ENCODE data around the gene SWI5.

The SWI5 gene

GRCh38 chr9:128294142-128294541 is 18.1 kb downstream of the SWI5 start:
- no peak for TF ChIP-seq RAD21 (IDR thresholded peaks at IDR 0.05; ENCODE audit: low read depth)
- TF ChIP-seq CEBPB (IDR thresholded peaks at IDR 0.05), result no peak
- TF ChIP-seq TCF12 (IDR thresholded peaks at IDR 0.05; ENCODE audit: low read depth), result no peak
- TF ChIP-seq CREB1 (IDR thresholded peaks at IDR 0.05; ENCODE audit: low read depth), result no peak
- TF ChIP-seq USF1 (IDR thresholded peaks at IDR 0.05), result no peak
- TF ChIP-seq, protein P1, sequence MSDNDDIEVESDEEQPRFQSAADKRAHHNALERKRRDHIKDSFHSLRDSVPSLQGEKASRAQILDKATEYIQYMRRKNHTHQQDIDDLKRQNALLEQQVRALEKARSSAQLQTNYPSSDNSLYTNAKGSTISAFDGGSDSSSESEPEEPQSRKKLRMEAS (IDR thresholded peaks at IDR 0.05), result no peak
- TF ChIP-seq YY1 (IDR thresholded peaks at IDR 0.05; ENCODE audit: low read depth), result no peak
- TF ChIP-seq EP300 (IDR thresholded peaks at IDR 0.05; ENCODE audit: borderline replicate concordance), result no peak

GRCh38 chr9:128296340-128297220 is 20.5 kb downstream of the SWI5 start:
- TF ChIP-seq EP300 (IDR thresholded peaks at IDR 0.05; ENCODE audit: borderline replicate concordance) (no peak), RAD21 (IDR thresholded peaks at IDR 0.05; ENCODE audit: low read depth) (no peak), FOXM1 (IDR thresholded peaks at IDR 0.05; ENCODE audit: borderline replicate concordance, low read depth) (no peak), TEAD4 (IDR thresholded peaks at IDR 0.05) (no peak), CREB1 (IDR thresholded peaks at IDR 0.05; ENCODE audit: low read depth) (no peak), TCF12 (IDR thresholded peaks at IDR 0.05; ENCODE audit: low read depth) (no peak)
- TF ChIP-seq, protein P1 (IDR thresholded peaks at IDR 0.05), result no peak

DNA sequence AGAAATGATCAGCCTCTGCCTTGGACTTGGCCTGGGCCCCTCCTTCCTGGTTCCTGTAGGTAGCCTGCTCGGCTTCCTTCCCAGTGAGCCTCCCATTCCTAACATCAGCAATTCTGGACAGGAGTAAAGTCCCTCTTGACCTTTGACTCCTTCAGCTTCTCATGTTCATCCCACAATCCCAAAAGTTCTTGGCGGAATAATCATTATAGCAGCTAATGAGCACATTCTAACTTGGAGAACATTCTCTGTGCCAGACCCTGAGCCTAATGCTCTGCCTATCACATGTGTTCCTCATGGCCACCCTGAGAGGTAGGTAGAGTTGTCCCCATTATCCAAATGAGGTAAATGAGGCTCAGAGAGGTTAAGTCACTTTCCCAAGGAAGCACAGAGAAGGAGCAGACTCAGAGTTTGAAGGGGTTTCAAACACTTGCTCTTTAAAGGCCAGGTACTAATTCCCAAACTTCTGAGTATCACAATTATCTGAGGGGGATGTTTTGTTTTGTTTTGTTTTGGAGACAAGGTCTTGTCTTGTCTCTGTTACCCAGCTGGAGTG is 21.2 kb downstream of the SWI5 start:
- no peak for TF ChIP-seq ZBTB7A (IDR thresholded peaks at IDR 0.05; ENCODE audit: low read depth)
- TF ChIP-seq FOXM1 (IDR thresholded peaks at IDR 0.05; ENCODE audit: borderline replicate concordance, low read depth), result no peak
- no peak for TF ChIP-seq YY1 (IDR thresholded peaks at IDR 0.05; ENCODE audit: low read depth)
- TF ChIP-seq CEBPB (IDR thresholded peaks at IDR 0.05), result no peak
- TF ChIP-seq TAF1 (IDR thresholded peaks at IDR 0.05; ENCODE audit: low read depth), result no peak
- no peak for TF ChIP-seq EP300 (IDR thresholded peaks at IDR 0.05; ENCODE audit: borderline replicate concordance)
- TF ChIP-seq TEAD4 (IDR thresholded peaks at IDR 0.05), result no peak

DNA sequence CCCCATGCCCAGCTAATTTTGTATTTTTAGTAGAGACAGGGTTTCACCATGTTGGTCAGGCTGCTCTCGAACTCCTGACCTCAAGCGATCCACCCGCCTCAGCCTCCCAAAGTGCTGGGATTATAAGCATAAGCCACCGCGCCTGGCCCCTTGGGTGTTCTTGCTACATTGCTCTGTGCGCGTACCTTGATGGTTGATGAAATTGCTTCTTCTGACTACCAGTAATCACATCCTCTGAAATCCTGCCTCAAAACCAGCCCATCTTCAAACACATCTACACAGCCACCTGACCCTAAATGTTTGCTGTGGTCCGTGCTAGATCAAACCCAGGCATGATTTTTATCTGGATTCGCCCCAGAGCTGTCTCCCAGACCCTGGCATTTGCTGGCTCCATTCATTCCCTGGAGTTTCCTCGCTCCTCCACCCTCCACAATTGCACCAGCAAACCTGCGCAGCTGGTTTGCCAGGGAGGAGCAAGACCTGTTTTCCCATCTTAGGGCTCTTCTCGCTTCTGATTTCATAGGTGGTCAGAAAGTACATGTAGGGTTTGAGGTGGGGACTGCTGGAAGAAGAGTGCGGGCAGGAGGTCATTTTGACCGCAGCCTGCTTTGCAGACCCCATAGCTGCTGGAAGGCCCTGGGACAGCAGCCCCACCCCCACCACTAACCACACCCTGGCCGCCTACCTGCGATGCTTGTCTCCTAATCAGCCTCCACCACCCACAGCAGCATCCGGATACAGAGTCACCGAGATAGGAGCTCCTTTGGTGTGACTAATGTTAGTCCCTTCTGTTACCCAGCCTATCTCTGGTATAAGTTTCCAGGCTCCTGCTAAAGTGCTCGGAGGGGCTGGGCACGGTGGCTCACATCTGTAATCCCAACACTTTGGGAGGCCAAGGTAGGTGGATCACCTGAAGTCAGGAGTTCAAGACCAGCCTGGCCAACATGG is 22.7 kb downstream of the SWI5 start:
- no peak for TF ChIP-seq EP300 (IDR thresholded peaks at IDR 0.05; ENCODE audit: borderline replicate concordance)
- TF ChIP-seq TAF1 (IDR thresholded peaks at IDR 0.05; ENCODE audit: low read depth), result no peak
- TF ChIP-seq ZBTB7A (IDR thresholded peaks at IDR 0.05; ENCODE audit: low read depth), result no peak
- TF ChIP-seq RAD21 (IDR thresholded peaks at IDR 0.05; ENCODE audit: low read depth), result no peak
- TF ChIP-seq CREB1 (IDR thresholded peaks at IDR 0.05; ENCODE audit: low read depth), result no peak
- TF ChIP-seq NFIC (IDR thresholded peaks at IDR 0.05), result no peak
- no peak for TF ChIP-seq TEAD4 (IDR thresholded peaks at IDR 0.05)

DNA sequence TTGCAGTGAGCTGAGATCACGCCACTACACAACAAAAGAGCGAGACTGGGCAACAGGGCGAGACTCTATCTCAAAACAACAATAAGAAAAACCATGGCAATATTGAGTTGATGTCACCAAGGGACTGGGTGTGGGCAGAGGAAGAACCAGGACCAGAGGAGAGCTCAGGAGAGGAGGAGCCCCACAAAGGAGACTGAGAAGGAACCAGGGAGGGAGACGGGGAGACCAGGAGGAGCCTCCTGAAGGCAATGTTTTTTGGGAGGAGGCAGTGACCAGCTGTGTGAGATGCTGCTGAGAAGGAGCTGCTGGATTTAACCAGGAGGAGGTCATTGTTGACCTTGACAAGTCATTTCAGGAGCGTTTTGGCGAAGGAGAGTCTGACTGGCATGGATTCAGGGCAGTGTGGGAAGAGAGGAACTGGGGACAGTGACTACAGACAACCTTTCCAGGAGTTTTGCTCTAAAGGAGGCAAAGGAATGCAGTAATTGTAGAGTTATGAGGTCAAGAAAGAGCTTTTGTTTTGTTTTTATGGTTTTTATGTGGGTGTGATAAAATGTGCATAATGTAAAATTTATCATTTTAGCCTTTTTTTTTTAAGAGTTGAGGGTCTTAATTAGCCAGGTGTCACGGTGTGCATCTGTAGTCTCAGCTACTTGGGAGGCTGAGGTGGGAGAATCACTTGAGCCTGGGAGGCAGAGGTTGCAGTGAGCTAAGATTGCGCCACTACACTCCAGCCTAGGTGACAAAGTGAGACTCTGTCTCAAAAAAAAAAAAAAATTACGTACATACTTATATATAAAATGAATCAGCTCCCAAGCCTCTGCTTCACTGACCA is 28.3 kb downstream of the SWI5 start:
- TF ChIP-seq ZBTB7A (IDR thresholded peaks at IDR 0.05; ENCODE audit: low read depth) (no peak), NFIC (IDR thresholded peaks at IDR 0.05) (no peak), TAF1 (IDR thresholded peaks at IDR 0.05; ENCODE audit: low read depth) (no peak)

- TF ChIP-seq CREB1 (IDR thresholded peaks at IDR 0.05; ENCODE audit: low read depth) (no peak), ZBTB7A (IDR thresholded peaks at IDR 0.05; ENCODE audit: low read depth) (no peak), YY1 (IDR thresholded peaks at IDR 0.05; ENCODE audit: low read depth) (no peak), FOXM1 (IDR thresholded peaks at IDR 0.05; ENCODE audit: borderline replicate concordance, low read depth) (no peak), TEAD4 (IDR thresholded peaks at IDR 0.05) (no peak), RAD21 (IDR thresholded peaks at IDR 0.05; ENCODE audit: low read depth) (no peak), USF1 (IDR thresholded peaks at IDR 0.05) (no peak), CEBPB (IDR thresholded peaks at IDR 0.05) (no peak), REST (IDR thresholded peaks at IDR 0.05; ENCODE audit: low read depth) (no peak), NFIC (IDR thresholded peaks at IDR 0.05) (no peak), EP300 (IDR thresholded peaks at IDR 0.05; ENCODE audit: borderline replicate concordance) (no peak), TAF1 (IDR thresholded peaks at IDR 0.05; ENCODE audit: low read depth) (no peak), TCF12 (IDR thresholded peaks at IDR 0.05; ENCODE audit: low read depth) (no peak), EGR1 (IDR thresholded peaks at IDR 0.05) (no peak)
- TF ChIP-seq, protein P1 (IDR thresholded peaks at IDR 0.05), result no peak
Measured at GRCh38 chr9:128304971-128305288, 28.9 kb downstream of the SWI5 start.

Measured in Ishikawa (cell line).